IPS-15b (cell line): ENCODE results near the gene LIPA.

ENCODE experiments used
- H3K27me3 ChIP-seq: one replicate; pipeline ENCODE4 v1.6.1; 2013; ENCODE audit warnings: low read length; ENCODE audit not compliant: control insufficient read depth, insufficient read depth
- H3K36me3 ChIP-seq: one replicate; pipeline ENCODE4 v1.6.1; 2013; ENCODE audit warnings: low read length; ENCODE audit not compliant: control insufficient read depth, insufficient read depth
- H3K4me1 ChIP-seq: one replicate; pipeline ENCODE4 v1.6.1; 2013; ENCODE audit warnings: mild to moderate bottlenecking, low read length; ENCODE audit not compliant: control insufficient read depth, insufficient read depth
- H3K4me3 ChIP-seq: one replicate; pipeline ENCODE4 v1.5.1; 2013; ENCODE audit warnings: low read depth, low read length
- H3K9ac ChIP-seq: one replicate; pipeline ENCODE4 v1.6.1; 2013; ENCODE audit warnings: low read depth, mild to moderate bottlenecking, low read length
- H3K9me3 ChIP-seq: one replicate; pipeline ENCODE4 v1.6.1; 2013; ENCODE audit warnings: mild to moderate bottlenecking, low read length; ENCODE audit not compliant: control insufficient read depth, insufficient read depth

Gene LIPA

DNA sequence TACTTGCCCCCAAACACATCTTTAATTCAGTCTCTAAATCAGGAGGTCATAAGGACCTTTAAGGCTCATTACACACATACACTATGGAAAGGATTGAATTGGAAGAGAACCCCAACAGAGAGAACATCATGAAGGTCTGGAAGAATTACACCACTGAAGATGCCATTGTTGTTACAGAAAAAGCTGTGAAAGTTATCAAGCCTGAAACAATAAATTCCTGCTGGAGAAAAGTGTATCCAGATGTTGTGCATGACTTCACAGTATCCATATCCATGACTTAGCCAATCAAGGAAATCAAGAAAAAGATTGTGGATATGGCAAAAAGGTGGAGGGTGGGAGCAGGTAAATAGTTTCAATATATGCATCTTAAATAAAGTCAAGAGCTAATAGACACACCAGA, 13.7 kb downstream of the LIPA start:
- H3K4me3 ChIP-seq: no peak overlapping the region
- no peaks in the 10 kb centered on the region for H3K36me3 ChIP-seq
- no peaks in the 10 kb centered on the region for H3K27me3 ChIP-seq
- no peak overlapping the region for H3K9ac ChIP-seq
- peaks cover 7% of the 10 kb centered on the region for H3K4me1 ChIP-seq
- H3K9me3 ChIP-seq: no peaks in the 10 kb centered on the region

DNA sequence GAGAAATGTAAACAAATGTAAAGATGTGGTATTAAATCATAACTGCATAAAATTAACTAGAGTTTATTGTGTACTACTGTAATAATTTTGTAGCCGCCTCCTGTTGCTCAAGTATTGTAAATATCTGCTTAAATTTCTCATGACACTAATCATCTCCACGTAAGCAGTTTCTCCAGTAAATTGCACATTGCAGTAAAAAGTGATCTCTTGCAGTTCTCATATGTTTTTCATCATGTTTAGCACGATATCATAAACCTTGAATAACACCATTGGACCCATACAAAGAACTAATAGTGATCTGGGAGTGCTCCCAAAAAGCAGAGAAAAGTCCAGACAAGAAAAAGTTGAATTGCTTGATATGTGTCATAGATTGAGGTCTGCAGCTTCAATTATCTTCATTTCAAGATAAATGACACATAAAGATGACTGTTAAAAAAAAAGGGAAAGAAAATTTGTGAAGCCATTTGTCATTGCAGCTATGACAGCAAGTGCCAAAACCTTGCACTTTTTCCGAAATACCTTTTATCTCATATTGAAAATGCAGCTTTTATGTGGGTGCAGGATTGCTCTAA, 15.3 kb downstream of the LIPA start:
- H3K4me1 ChIP-seq: no peaks in the 10 kb centered on the region
- H3K9ac ChIP-seq: no peak overlapping the region
- no peaks in the 10 kb centered on the region for H3K9me3 ChIP-seq
- H3K36me3 ChIP-seq: no peaks in the 10 kb centered on the region
- H3K27me3 ChIP-seq: no peaks in the 10 kb centered on the region
- H3K4me3 ChIP-seq: no peak overlapping the region

- no peaks in the 10 kb centered on the region for H3K4me1 ChIP-seq
These were observed 16.3 kb downstream of the LIPA start for GRCh38 chr10:89235073-89235798.

DNA sequence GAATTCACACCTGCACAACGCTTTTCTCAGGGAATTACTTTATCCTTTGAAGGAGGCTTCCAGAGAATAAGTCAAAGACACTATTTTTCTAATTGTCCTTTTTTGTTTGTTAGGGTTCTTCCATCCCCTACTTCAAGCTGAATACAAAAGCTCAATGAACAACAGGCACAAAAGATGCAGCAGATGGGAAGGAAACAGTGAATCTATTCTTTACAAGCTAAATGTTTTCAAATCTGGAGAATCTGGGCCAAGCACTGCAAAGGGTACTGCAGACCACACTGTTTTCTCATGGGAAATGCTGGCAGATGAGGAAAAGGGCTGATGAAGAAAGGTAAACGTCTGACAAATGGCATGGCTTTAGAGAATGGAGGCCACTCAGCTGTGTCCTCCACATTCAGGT, 18.5 kb downstream of the LIPA start:
- peaks cover 5% of the 10 kb centered on the region for H3K9me3 ChIP-seq

More at GRCh38 chr10:89235073-89235798, 16.3 kb downstream of the LIPA start:
- H3K9me3 ChIP-seq: no peaks in the 10 kb centered on the region
- H3K36me3 ChIP-seq: no peaks in the 10 kb centered on the region
- H3K27me3 ChIP-seq: no peaks in the 10 kb centered on the region
- no peak overlapping the region for H3K9ac ChIP-seq
- H3K4me3 ChIP-seq: no peak overlapping the region

DNA sequence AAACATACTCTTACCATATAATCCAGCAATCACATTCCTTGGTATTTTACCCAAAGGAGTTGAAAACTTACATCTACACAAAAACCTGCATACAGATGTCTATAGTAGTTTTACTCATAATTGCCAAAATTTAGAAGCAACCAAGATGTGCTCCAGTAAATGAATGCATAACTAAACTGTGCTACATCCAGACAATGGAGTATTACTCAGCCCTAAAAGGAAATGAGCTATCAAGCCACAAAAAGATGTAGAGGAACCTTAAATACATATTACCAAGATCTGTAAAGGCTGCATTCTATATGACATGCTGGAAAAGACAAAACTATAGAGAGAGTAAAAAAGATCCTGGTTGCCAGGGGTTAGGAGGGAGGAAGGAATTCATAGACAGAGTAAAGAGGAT, 22.6 kb downstream of the LIPA start:
- H3K9me3 ChIP-seq: peaks cover 5% of the 10 kb centered on the region
- no peak overlapping the region for H3K4me3 ChIP-seq
- no peak overlapping the region for H3K9ac ChIP-seq
- H3K36me3 ChIP-seq: no peaks in the 10 kb centered on the region
- no peaks in the 10 kb centered on the region for H3K27me3 ChIP-seq
- H3K4me1 ChIP-seq: no peaks in the 10 kb centered on the region

More for the DNA sequence above, 18.5 kb downstream of the LIPA start:
- H3K9ac ChIP-seq: no peak overlapping the region
- no peaks in the 10 kb centered on the region for H3K4me1 ChIP-seq
- no peaks in the 10 kb centered on the region for H3K36me3 ChIP-seq
- no peak overlapping the region for H3K4me3 ChIP-seq
- H3K27me3 ChIP-seq: no peaks in the 10 kb centered on the region

- Histone ChIP-seq H3K4me1 (no peaks in the 10 kb centered on the region), H3K4me3 (no peak overlapping the region), H3K9me3 (peaks cover 5% of the 10 kb centered on the region), H3K9ac (no peak overlapping the region), H3K27me3 (no peaks in the 10 kb centered on the region), H3K36me3 (no peaks in the 10 kb centered on the region)
These were observed 23.4 kb downstream of the LIPA start for GRCh38 chr10:89228146-89228545.

DNA sequence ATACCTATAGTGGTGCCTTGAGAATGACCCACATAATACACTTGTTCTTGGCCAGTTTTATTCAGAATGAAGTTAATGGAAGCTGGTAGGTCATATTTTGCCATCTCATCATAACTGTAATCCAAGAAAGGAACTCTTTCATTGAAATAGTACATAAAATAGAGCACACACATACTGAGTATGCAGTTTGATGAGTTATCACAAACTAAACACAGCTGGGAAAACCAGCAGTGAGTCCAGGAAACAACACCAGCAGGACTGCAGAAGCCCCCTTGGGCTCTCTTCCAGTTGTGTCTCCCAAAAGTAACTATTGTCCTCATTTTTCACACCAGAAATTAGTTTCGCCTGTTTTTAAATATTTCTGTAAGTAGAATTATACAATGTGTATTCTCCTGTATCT, 24.7 kb downstream of the LIPA start:
- Histone ChIP-seq H3K36me3 (no peaks in the 10 kb centered on the region), H3K9ac (no peak overlapping the region), H3K9me3 (peaks cover 5% of the 10 kb centered on the region), H3K4me1 (no peaks in the 10 kb centered on the region), H3K27me3 (no peaks in the 10 kb centered on the region), H3K4me3 (no peak overlapping the region)

DNA sequence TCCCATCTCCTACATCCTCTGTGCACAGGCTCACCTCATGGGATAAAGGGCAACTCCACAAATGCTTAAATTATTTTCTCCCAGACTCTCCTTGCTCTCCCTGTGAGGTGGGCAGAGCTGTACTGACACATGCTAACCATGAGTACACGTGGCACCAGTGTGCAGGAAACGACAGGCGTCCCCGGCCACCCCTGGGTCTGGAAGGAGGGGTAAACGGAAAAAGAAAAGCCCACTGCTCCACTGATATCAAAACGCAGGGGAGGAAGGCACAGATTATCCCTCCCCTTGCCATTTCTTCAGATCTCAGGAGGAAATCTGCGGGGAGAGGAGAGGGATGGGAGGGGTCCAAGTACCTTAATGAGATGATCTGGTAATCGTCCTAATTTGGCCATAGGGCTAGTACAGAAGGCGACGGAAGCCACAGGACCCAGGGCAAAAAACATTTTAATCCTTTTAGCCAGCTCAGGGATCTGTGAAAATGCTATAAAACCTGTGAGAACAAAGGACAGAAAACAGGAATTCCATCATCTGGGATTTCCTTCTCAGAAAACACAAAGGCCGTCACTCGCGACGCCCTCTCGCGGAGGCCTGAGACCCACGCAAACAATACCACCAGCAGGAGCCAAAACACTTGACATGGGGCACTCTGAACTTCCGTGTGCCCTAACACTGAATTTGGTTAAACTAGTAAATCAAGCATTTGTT, 26.7 kb downstream of the LIPA start:
- Histone ChIP-seq H3K36me3 (no peaks in the 10 kb centered on the region), H3K4me3 (no peak overlapping the region), H3K9me3 (peaks cover 5% of the 10 kb centered on the region), H3K9ac (no peak overlapping the region), H3K4me1 (no peaks in the 10 kb centered on the region), H3K27me3 (no peaks in the 10 kb centered on the region)

GRCh38 chr10:89221919-89222318, 29.7 kb downstream of the LIPA start:
- no peaks in the 10 kb centered on the region for H3K9me3 ChIP-seq
- no peak overlapping the region for H3K9ac ChIP-seq
- H3K36me3 ChIP-seq: no peaks in the 10 kb centered on the region
- H3K27me3 ChIP-seq: no peaks in the 10 kb centered on the region
- H3K4me1 ChIP-seq: no peaks in the 10 kb centered on the region
- H3K4me3 ChIP-seq: no peak overlapping the region

DNA sequence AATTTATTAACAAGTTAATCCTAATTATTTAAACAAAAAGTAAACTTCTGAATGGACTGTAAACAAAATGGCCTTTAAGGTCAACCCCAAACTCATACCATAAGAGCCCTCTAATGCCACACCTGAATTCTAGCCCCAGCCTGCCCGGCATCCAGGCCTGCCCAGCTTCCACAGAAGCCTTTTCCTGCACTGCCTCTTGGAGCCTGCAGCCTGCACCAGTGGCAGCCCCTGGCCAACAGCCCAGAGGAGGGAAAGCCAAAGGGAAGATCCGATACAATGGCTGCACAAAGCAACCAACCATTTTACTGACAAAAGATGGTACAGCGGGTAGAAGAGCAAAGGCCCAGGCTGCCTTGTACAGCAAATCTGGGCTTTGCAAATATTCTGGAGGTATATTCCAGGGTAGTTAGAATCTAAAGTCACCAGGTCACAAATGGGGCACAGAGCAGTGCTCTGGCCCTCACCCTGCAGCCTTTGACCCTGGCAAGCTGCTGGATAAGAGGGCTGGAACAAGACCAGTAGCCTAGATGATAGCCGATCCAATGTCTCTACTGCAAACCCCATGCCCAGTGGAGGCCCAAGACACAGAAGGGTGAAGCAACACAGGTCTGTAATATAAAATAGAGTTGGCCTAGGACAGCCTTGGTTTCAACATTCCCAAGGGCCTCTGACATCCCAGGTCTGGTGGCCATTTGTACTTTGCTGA, 31.9 kb downstream of the LIPA start:
- no peak overlapping the region for H3K4me3 ChIP-seq
- no peaks in the 10 kb centered on the region for H3K9me3 ChIP-seq
- H3K36me3 ChIP-seq: no peaks in the 10 kb centered on the region
- H3K9ac ChIP-seq: no peak overlapping the region
- H3K4me1 ChIP-seq: no peaks in the 10 kb centered on the region
- no peaks in the 10 kb centered on the region for H3K27me3 ChIP-seq

- Histone ChIP-seq H3K36me3 (no peaks in the 10 kb centered on the region), H3K4me1 (no peaks in the 10 kb centered on the region), H3K9me3 (no peaks in the 10 kb centered on the region), H3K27me3 (no peaks in the 10 kb centered on the region), H3K9ac (no peak overlapping the region), H3K4me3 (no peak overlapping the region)
These were observed 34.3 kb downstream of the LIPA start for GRCh38 chr10:89217057-89217990.
